Ascending aorta (tissue), 2 donors: ENCODE results near the gene TACC3. TPM values are rescaled to one million over a fixed set of nuclear protein-coding genes. Genes with fewer than 3 reads are reported as not detected.
"Not testable (repeated sequence)": the region's sequence is repeated elsewhere in the genome, so short reads cannot be mapped to it uniquely, and the experiment has no call there.

Experiments used
- DNase-seq, 2 donors: peaks; one replicate each; pipeline ENCODE4 v3.0.0-alpha.2; 2019; ENCODE audit warnings: low spot score in 2 of 2
- H3K27ac ChIP-seq, 2 donors: fragments of 200-600 bp; sonication (generic); one replicate each; pipeline ENCODE4 v1.5.1; 2016 to 2017; ENCODE audit warnings: mild to moderate bottlenecking in 1 of 2
- H3K27me3 ChIP-seq: fragments of 200-600 bp; sonication (generic); one replicate; pipeline ENCODE4 v1.5.1; 2017
- H3K36me3 ChIP-seq, 2 donors: fragments of 200-600 bp; sonication (generic); one replicate each; pipeline ENCODE4 v1.5.1; 2016
- H3K4me1 ChIP-seq, 2 donors: fragments of 200-600 bp; sonication (generic); one replicate each; pipeline ENCODE4 v1.5.1; 2016 to 2017; ENCODE audit warnings: mild to moderate bottlenecking in 1 of 2
- H3K4me3 ChIP-seq, 2 donors: fragments of 200-600 bp; sonication (generic); one replicate each; pipeline ENCODE4 v1.5.1; 2016 to 2017; ENCODE audit warnings: mild to moderate bottlenecking in 1 of 2
- H3K9me3 ChIP-seq, 2 donors: fragments of 200-600 bp; sonication (generic); one replicate each; pipeline ENCODE4 v1.5.1; 2016
- intact Hi-C: fragments of 100-400 bp; cut with DNase I; formaldehyde crosslinking; loops from one replicate; pipeline ENCODE4 v1.15.1; 2023
- total RNA-seq: library from RNA; depleted of rRNA; stranded (reverse); fragments of >200 nt; gene quantifications from one replicate; pipeline ENCODE4 v1.1.0, GENCODE V29; 2016
- TF ChIP-seq, protein P1 (sequence below), 3 experiments: fragments of 200-600 bp in 2 of 3; fragments of 450-650 bp in 1 of 3; sonication (generic) in 2 of 3; IDR thresholded peaks; one replicate each; pipeline ENCODE4 v1.5.1; 2016 to 2019; ENCODE audit warnings: antibody characterized with exemption in 3 of 3, mild to moderate bottlenecking in 1 of 3, moderate library complexity in 1 of 3

Gene TACC3
- total RNA-seq, 1 donor from 2014 or later, result 2.7 TPM

DNA sequence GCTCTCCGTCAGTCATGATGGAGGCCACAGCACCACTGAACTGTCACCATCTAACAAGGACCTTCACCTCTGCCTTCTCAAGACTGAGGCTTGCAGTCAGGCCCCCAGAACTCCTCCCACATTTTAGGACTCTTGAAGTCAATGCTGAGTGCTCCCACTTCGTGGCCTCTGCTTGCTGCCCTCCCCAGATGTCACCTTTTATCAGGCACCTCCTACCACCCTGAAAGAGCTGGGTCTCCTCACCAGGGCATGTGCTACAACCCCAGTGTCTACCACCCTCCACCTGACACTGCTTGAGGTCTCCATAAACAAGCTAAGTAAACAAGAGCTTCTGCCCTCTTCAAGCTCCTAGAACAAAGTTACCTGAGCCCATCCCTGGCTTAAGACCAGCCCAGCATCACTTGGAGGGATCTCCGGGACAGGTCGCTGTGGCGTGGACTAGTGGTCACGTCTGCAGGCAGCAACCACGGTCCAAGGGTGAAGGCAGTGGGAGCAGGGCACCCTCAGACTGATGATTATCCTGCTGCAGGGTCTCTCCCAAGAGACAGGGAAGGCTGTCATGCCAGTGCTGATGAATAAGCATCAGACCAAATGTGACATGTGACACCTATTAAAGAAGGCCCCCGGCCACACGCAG, 29.5 kb upstream of the TACC3 start:
- H3K27ac ChIP-seq, result no peak overlapping the region
- H3K9me3 ChIP-seq, result no peaks in the 10 kb centered on the region
- H3K4me1 ChIP-seq, result no peaks in the 10 kb centered on the region
- no peaks in the 10 kb centered on the region for H3K27me3 ChIP-seq
- no peak overlapping the region for H3K4me3 ChIP-seq
- intact Hi-C loops, result no loop called here
- H3K36me3 ChIP-seq, result peaks cover 54 to 61% of the 10 kb centered on the region in 2 donors
- no peak for DNase-seq
- TF ChIP-seq, protein P1, sequence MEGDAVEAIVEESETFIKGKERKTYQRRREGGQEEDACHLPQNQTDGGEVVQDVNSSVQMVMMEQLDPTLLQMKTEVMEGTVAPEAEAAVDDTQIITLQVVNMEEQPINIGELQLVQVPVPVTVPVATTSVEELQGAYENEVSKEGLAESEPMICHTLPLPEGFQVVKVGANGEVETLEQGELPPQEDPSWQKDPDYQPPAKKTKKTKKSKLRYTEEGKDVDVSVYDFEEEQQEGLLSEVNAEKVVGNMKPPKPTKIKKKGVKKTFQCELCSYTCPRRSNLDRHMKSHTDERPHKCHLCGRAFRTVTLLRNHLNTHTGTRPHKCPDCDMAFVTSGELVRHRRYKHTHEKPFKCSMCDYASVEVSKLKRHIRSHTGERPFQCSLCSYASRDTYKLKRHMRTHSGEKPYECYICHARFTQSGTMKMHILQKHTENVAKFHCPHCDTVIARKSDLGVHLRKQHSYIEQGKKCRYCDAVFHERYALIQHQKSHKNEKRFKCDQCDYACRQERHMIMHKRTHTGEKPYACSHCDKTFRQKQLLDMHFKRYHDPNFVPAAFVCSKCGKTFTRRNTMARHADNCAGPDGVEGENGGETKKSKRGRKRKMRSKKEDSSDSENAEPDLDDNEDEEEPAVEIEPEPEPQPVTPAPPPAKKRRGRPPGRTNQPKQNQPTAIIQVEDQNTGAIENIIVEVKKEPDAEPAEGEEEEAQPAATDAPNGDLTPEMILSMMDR (IDR thresholded peaks at IDR 0.05), result no peak

DNA sequence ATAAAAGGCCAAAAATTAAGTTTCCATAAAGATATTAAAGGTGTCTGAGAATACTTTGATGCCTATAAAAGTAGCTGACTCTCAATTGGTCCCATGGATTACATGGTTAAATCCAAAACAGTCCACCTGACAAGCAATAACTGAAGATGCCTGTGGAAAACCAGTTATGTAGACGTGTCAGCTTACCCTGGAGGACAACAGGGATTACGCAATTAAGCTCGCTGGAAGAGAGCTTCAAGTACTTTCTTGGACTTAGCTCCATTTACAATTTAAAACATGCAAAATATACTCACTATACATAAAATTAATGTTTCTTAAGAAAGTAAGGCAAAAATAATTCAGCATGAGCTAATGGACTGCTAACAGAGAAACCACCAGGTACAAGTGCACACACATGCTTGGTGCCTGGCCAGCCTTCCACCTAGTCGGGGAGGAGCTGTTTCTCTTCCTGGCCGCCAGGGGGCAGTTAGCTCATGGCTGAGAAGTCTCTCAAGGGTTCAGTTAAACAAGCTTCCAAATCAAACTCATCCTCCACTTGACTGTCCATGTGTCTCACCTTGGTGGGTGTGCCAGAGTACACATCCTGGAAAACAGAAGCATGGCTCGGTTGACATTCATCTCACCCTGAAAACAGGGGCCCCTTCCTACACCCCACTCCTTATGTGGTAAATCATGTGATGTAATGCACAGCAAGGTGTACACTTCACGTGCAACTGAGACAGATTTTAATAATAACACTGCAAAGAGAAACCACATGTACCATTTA, 28.0 kb upstream of the TACC3 start:
- Histone ChIP-seq H3K4me3 (no peak overlapping the region), H3K27ac (no peak overlapping the region), H3K27me3 (no peaks in the 10 kb centered on the region), H3K4me1 (no peaks in the 10 kb centered on the region), H3K9me3 (no peaks in the 10 kb centered on the region), H3K36me3 (peaks cover 61 to 72% of the 10 kb centered on the region in 2 donors)
- intact Hi-C loops, result loop anchor here (1.0 kb wide), 1 partner anchor 33 kb away; no protein-coding TSS in a partner anchor
- no peak for DNase-seq
- TF ChIP-seq, protein P1 (IDR thresholded peaks at IDR 0.05), result peak; percentile 77 to 90 (median 85)

DNA sequence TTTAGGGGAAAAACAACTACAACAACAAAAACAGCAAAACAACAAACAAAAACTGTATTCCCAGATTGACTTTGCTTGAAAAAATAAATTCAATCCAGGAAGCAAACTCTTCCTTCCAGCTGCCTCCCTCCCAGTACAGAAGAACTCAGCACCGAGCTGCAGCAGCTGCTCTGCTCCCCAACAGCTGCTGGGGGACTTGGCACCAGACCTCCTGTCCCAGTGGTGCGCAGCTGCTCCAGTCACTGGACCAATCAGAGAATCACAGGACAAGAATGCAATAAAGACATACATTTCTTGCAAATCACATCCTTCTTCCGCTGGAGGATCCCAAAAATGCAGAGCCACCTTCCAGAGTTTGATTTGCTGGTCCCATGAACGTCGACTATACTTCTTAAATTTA, 25.4 kb upstream of the TACC3 start:
- H3K4me1 ChIP-seq, result no peaks in the 10 kb centered on the region
- no peaks in the 10 kb centered on the region for H3K27me3 ChIP-seq
- H3K4me3 ChIP-seq, result no peak overlapping the region
- TF ChIP-seq, protein P1 (IDR thresholded peaks at IDR 0.05), result no peak
- no peak for DNase-seq
- H3K27ac ChIP-seq, result no peak overlapping the region
- peaks cover 72 to 82% of the 10 kb centered on the region in 2 donors for H3K36me3 ChIP-seq
- H3K9me3 ChIP-seq, result no peaks in the 10 kb centered on the region
- intact Hi-C loops, result no loop called here

DNA sequence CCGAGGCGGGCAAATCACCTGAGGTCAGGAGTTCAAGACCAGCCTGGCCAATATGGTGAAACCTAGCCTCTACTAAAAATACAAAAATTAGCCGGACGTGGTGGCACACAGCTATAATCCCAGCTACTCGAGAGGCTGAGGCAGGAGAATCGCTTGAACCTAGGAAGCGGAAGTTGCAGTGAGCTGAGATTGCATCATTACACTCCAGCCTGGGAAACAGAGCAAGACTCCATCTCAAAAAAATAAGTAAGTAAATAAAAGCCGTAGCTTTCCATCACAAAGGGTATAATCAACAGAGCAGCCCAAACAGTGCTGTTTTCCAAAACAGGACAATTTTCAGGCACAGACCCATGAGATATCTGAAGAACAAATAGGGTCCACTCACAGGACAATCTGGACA, 19.6 kb upstream of the TACC3 start:
- intact Hi-C loops, H3K27ac ChIP-seq, H3K4me1 ChIP-seq, H3K27me3 ChIP-seq, H3K9me3 ChIP-seq, DNase-seq, H3K4me3 ChIP-seq: not testable (repeated sequence)
- peaks cover 31 to 57% of the 10 kb centered on the region in 2 donors for H3K36me3 ChIP-seq

DNA sequence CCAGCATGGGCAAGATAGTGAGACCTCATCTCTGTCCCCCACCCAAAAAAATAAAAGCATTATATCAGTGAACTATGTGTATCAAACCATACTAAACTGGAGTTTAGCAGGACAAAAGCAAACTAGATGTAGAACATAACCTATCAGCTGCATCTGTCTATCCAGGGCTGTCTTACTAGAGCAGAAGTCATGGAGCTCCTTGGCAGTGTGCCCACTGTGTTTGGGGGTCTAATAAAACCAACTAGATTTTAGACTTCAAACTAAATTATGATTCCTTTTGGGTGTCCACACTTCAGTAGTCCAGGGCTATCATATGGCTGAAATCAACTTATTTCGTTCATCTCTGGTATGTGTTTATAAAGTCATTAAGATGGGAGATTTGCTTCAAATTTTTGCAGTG, 17.5 kb upstream of the TACC3 start:
- H3K27me3 ChIP-seq, result no peaks in the 10 kb centered on the region
- no peak overlapping the region for H3K27ac ChIP-seq
- TF ChIP-seq, protein P1 (IDR thresholded peaks at IDR 0.05), result no peak
- no peak for DNase-seq
- H3K4me1 ChIP-seq, result no peaks in the 10 kb centered on the region
- intact Hi-C loops, result no loop called here
- no peak overlapping the region for H3K4me3 ChIP-seq
- H3K36me3 ChIP-seq, result peaks cover 19 to 40% of the 10 kb centered on the region in 2 donors
- H3K9me3 ChIP-seq, result no peaks in the 10 kb centered on the region

DNA sequence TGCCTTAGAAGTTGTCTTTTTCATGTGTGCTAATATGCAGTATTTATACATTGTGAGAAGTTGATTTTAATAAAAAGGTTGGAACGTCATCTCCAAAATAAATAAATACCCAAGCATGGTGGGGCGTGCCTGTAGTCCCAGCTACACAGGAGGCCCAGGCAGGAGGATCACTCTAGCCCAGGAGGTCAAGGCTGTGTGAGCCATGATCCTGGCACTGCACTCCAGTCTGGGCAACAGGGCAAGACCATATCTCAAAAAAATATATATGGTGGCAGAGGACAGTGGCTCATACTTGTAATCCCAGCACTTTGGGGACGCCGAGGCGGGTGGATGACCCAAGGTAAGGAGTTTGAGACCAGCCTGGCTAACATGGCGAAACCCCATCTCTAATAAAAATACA, 15.6 kb upstream of the TACC3 start:
- Histone ChIP-seq H3K9me3 (no peaks in the 10 kb centered on the region), H3K4me1 (peaks cover 0 to 2% of the 10 kb centered on the region in 2 donors), H3K4me3 (no peak overlapping the region), H3K27me3 (no peaks in the 10 kb centered on the region), H3K36me3 (peaks cover 10 to 28% of the 10 kb centered on the region in 2 donors), H3K27ac (no peak overlapping the region)
- intact Hi-C loops, result no loop called here
- TF ChIP-seq, protein P1 (IDR thresholded peaks at IDR 0.05), result no peak
- no peak for DNase-seq
